CD1c-positive myeloid dendritic cell (primary cell): ENCODE data around the gene TDP1.

Experiments used
- DNase-seq: peaks from one replicate; pipeline ENCODE4 v3.0.0-alpha.2; 2016; ENCODE audit errors: extremely low spot score

The TDP1 gene

GRCh38 chr14:89955745-89956660 is at the start of gene TDP1:
Gene TDP1, plus strand, starts transcription at chr14:89955927. Its CDS starts 7,188 bp downstream, at chr14:89963115.
- peak; percentile 97 for DNase-seq

GRCh38 chr14:89906000-89906399 is 49.7 kb upstream of the TDP1 start:
- no peak for DNase-seq

- no peak for DNase-seq
These were observed 48.1 kb upstream of the TDP1 start for GRCh38 chr14:89907655-89908054.

- no peak for DNase-seq
These were observed 46.8 kb upstream of the TDP1 start for GRCh38 chr14:89908712-89909450.

GRCh38 chr14:89909586-89909985 is 46.1 kb upstream of the TDP1 start:
- no peak for DNase-seq

- no peak for DNase-seq
These were observed 45.1 kb upstream of the TDP1 start for GRCh38 chr14:89910691-89911009.

GRCh38 chr14:89911010-89911919 is 44.5 kb upstream of the TDP1 start:
- DNase-seq, result peak; percentile 29

- DNase-seq, result no peak
These were observed 43.5 kb upstream of the TDP1 start for GRCh38 chr14:89912221-89912620.

- peak; percentile 89 for DNase-seq
These were observed 43.0 kb upstream of the TDP1 start for GRCh38 chr14:89912667-89913211.

GRCh38 chr14:89915114-89915878 is 40.4 kb upstream of the TDP1 start:
- DNase-seq, result peak; percentile 84

GRCh38 chr14:89918721-89919120 is 37.0 kb upstream of the TDP1 start:
- DNase-seq, result no peak

GRCh38 chr14:89920056-89920455 is 35.7 kb upstream of the TDP1 start:
- no peak for DNase-seq

GRCh38 chr14:89921346-89921745 is 34.4 kb upstream of the TDP1 start:
- DNase-seq, result no peak

GRCh38 chr14:89922031-89922907 is 33.5 kb upstream of the TDP1 start:
- no peak for DNase-seq

GRCh38 chr14:89924268-89924667 is 31.5 kb upstream of the TDP1 start:
- no peak for DNase-seq

- DNase-seq, result no peak
These were observed 29.0 kb upstream of the TDP1 start for GRCh38 chr14:89926694-89927093.

- no peak for DNase-seq
These were observed 28.4 kb upstream of the TDP1 start for GRCh38 chr14:89927186-89927865.

- DNase-seq, result no peak
These were observed 22.7 kb upstream of the TDP1 start for GRCh38 chr14:89933002-89933401.

GRCh38 chr14:89936654-89937185 is 19.0 kb upstream of the TDP1 start:
- DNase-seq, result no peak
